22Rv1 (cell line): ENCODE data around the gene PDE4B.

Experiments used
- H3K27ac ChIP-seq: fragments of 450-650 bp; 2 replicates; pipeline ENCODE4 v1.5.1; 2017
- CTCF ChIP-seq: fragments of 450-650 bp; IDR thresholded peaks from 2 replicates; pipeline ENCODE4 v1.5.1; 2017; ENCODE audit warnings: mild to moderate bottlenecking
- ZFX ChIP-seq: fragments of 450-650 bp; IDR thresholded peaks from 2 replicates; pipeline ENCODE4 v1.6.1; 2017; ENCODE audit warnings: antibody characterized with exemption, borderline replicate concordance

Gene PDE4B

GRCh38 chr1:65791396-65791795 is 1.3 kb upstream of the PDE4B start:
- TF ChIP-seq ZFX (no peak), CTCF (no peak)
- H3K27ac ChIP-seq: no peak overlapping the region

GRCh38 chr1:65791801-65792668 is 660 bp upstream of the PDE4B start:
- H3K27ac ChIP-seq: no peak overlapping the region
- TF ChIP-seq ZFX (no peak), CTCF (no peak)

- no peak for TF ChIP-seq ZFX
- no peak for TF ChIP-seq CTCF
- no peak overlapping the region for H3K27ac ChIP-seq
Observed at GRCh38 chr1:65793359-65793732, 651 bp downstream of the PDE4B start.

GRCh38 chr1:65795311-65795710 is 2.6 kb downstream of the PDE4B start:
- TF ChIP-seq ZFX (no peak), CTCF (no peak)
- H3K27ac ChIP-seq: no peak overlapping the region

GRCh38 chr1:65799601-65800000 is 6.9 kb downstream of the PDE4B start:
- no peak for TF ChIP-seq CTCF
- no peak for TF ChIP-seq ZFX

GRCh38 chr1:65804584-65804983 is 11.9 kb downstream of the PDE4B start:
- no peak overlapping the region for H3K27ac ChIP-seq
- TF ChIP-seq ZFX (no peak), CTCF (no peak)

More at GRCh38 chr1:65799601-65800000, 6.9 kb downstream of the PDE4B start:
- H3K27ac ChIP-seq: no peak overlapping the region

- TF ChIP-seq CTCF (no peak), ZFX (no peak)
- H3K27ac ChIP-seq: no peak overlapping the region
Observed at GRCh38 chr1:65812065-65812464, 19.4 kb downstream of the PDE4B start.
